Subcutaneous adipose tissue (tissue), 4 donors: Measurements from ENCODE around the gene FGF3. TPM values are rescaled to one million over a fixed set of nuclear protein-coding genes. Genes with fewer than 3 reads are reported as not detected.

ENCODE experiments used
- total RNA-seq, 4 donors: library from RNA; depleted of rRNA; stranded (reverse); fragments of >200 nt; gene quantifications; one replicate each; pipeline ENCODE4 v1.1.0, GENCODE V29; 2016
- TF ChIP-seq, protein P1 (sequence below): fragments of 450-650 bp; IDR thresholded peaks from one replicate; pipeline ENCODE4 v1.5.1; 2016; ENCODE audit warnings: low read depth, mild to moderate bottlenecking, control low read depth, antibody characterized with exemption, moderate library complexity

FGF3 gene
- total RNA-seq, 4 donors from 2014 or later: not detected

DNA sequence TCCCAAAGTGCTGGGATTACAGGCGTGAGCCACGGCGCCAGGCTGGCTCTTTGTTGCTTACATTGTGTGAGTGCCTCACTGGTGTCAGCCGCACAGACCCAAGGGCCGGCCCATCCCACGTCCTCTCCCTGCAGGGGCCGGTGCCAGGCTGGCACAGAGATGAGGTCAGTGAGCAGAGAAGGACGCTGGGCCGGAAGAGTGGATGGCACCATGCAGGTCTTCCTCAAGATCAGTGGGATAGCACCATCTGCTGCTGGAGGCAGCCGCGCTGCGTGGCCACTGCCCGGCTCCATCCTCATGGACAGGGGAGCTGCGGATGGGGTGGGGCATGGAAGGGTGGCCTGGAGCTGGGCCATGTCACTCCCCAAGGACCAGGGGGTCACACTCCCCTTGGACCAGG lies 22.1 kb downstream of the FGF3 start:
- TF ChIP-seq, protein P1, sequence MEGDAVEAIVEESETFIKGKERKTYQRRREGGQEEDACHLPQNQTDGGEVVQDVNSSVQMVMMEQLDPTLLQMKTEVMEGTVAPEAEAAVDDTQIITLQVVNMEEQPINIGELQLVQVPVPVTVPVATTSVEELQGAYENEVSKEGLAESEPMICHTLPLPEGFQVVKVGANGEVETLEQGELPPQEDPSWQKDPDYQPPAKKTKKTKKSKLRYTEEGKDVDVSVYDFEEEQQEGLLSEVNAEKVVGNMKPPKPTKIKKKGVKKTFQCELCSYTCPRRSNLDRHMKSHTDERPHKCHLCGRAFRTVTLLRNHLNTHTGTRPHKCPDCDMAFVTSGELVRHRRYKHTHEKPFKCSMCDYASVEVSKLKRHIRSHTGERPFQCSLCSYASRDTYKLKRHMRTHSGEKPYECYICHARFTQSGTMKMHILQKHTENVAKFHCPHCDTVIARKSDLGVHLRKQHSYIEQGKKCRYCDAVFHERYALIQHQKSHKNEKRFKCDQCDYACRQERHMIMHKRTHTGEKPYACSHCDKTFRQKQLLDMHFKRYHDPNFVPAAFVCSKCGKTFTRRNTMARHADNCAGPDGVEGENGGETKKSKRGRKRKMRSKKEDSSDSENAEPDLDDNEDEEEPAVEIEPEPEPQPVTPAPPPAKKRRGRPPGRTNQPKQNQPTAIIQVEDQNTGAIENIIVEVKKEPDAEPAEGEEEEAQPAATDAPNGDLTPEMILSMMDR: no peak

- TF ChIP-seq, protein P1: no peak
Observed at GRCh38 chr11:69796063-69796462, 23.2 kb downstream of the FGF3 start.

DNA sequence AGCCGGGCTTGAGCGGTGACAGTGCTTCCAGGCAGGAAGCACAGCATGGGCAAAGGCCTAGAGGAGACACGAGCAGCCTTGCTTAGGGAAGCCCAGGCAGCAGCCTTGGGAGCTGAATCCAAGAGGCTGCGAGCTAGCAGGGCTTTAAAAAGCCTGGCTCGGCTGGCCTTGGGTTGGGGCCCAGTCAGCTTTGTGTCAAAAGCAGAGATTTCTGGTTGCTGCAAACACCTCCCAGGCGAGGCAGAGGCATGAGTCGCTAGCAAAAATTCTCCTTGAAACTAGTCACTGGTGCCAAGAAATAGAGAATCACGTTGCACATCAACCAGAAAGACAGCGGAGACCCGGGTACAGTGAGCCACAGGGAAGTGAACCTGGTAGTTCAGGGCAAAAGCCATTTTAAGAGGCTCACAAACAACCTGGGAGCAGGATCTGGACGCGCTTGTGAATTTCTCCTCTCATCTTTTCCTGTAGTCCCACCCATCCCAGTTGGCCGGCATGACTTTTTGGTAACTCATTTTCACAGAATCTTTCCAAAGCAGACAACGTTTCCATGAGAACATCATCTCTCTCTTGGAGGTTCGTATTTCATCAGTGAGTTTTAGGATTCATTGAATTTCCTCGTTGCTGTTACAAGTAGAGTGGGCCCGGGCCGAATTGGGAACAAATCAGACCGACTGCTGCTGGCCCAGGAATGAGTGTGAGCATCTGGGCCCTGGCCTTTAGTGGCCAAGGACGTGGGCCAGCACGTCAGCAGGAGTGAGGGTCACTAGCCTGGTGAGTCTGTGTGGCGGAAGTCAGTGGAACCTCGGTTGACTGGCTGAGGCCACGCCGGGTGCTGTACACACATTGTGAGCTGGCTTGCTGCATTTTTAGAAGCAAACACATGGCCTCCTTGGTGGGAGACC lies 27.7 kb downstream of the FGF3 start:
- TF ChIP-seq, protein P1: no peak

DNA sequence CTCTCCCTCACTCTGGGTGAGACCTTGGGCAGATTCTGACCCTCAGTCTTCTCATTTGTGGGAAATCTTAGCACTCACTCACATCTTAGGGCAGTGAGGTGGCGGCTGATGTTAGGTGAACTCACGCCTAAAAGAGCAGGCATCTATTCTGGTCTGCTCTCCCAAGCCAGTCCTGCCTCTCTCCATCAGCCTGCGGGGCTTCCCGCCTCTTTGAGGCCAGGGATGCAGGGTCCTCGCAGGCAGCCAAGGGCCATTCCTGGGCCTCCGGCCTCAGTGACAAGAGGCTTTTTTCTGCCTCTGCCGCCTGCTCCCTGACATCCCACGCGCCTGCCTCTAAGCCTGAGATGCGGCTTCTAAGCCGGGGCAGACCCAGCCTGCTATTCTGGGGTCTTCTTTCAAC lies 30.3 kb downstream of the FGF3 start:
- TF ChIP-seq, protein P1: no peak

DNA sequence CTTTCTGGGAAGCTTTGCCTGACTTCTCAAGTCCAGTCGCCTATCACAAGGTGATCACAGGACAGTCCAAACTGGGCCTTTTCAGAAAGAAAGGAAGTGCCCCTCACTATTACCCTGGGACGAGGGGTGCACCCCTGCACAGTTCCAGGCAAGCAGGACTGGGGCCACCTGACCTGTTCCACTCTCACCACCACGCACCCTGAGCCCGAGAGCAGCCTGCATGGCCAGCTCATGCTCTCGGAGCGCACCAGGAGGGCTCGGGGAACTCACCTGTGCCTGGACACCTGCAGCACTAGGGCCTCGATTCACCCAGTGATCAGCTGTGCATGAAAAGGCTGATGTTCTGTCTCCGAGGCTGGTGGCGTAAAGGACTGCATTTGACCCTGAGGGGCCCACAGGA lies 31.3 kb downstream of the FGF3 start:
- TF ChIP-seq, protein P1: no peak

DNA sequence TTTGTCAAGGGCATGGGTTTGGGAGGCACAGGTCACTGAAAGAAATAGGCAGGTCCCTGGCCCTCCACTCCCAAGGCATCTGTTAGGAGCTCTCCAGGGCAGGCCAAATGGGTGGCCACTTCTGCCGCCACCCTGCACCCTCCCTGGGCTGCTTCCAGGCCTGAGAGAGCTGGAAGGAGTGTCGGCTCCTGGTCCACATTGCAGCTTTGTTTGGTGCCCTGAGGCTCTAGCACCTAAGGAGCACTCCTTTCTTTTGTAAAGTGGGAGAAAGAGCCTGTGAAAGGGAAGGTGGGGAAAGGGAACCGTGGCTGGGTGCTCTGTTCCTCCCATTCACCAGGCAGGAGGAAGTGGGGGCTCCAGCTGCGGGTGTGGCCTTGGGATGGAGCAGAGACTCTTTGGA lies 31.8 kb downstream of the FGF3 start:
- TF ChIP-seq, protein P1: no peak

- TF ChIP-seq, protein P1: no peak
Observed at GRCh38 chr11:69781241-69781640, 38.0 kb downstream of the FGF3 start.
